Smooth muscle cell (in vitro differentiated cells): Measurements from ENCODE around the gene LNX1. TPM values are rescaled to one million over a fixed set of nuclear protein-coding genes. Genes with fewer than 3 reads are reported as not detected.

Experiments used
- DNase-seq: peaks from one replicate; lab custom pipeline; 2025; ENCODE audit not compliant: unreplicated experiment; lab: John Stamatoyannopoulos, UW
- H2AFZ ChIP-seq: fragments of 200-600 bp; sonication (generic); 2 replicates; pipeline ENCODE4 v1.6.0; 2016; ENCODE audit warnings: antibody characterized with exemption, low read depth, mild to moderate bottlenecking
- H3F3A ChIP-seq: fragments of 200-600 bp; sonication (generic); 2 replicates; pipeline ENCODE4 v1.6.0; 2017; ENCODE audit warnings: antibody characterized with exemption, low read depth
- H3K27ac ChIP-seq: fragments of 200-600 bp; sonication (generic); 2 replicates; pipeline ENCODE4 v1.5.1; 2016; ENCODE audit warnings: low read depth, mild to moderate bottlenecking
- H3K27me3 ChIP-seq: fragments of 200-600 bp; sonication (generic); 2 replicates; pipeline ENCODE4 v1.6.1; 2016; ENCODE audit warnings: low read depth, mild to moderate bottlenecking
- H3K36me3 ChIP-seq: fragments of 200-600 bp; sonication (generic); 2 replicates; pipeline ENCODE4 v1.5.1; 2016; ENCODE audit warnings: low read depth
- H3K4me1 ChIP-seq: fragments of 200-600 bp; sonication (generic); 2 replicates; pipeline ENCODE4 v1.5.1; 2016; ENCODE audit warnings: low read depth
- H3K4me2 ChIP-seq: fragments of 200-600 bp; sonication (generic); 2 replicates; pipeline ENCODE4 v1.6.0; 2016; ENCODE audit warnings: mild to moderate bottlenecking
- H3K4me3 ChIP-seq: fragments of 200-600 bp; sonication (generic); 2 replicates; pipeline ENCODE4 v1.5.1; 2016; ENCODE audit warnings: mild to moderate bottlenecking
- H3K79me2 ChIP-seq: fragments of 200-600 bp; sonication (generic); 2 replicates; pipeline ENCODE4 v1.6.0; 2016; ENCODE audit warnings: low read depth, mild to moderate bottlenecking
- H3K9ac ChIP-seq: fragments of 200-600 bp; sonication (generic); 2 replicates; pipeline ENCODE4 v1.6.0; 2016; ENCODE audit warnings: low read depth
- H3K9me3 ChIP-seq: fragments of 200-600 bp; sonication (generic); replicated peaks from 2 replicates; pipeline ENCODE4 v1.5.1; 2016; ENCODE audit warnings: low read depth
- H4K20me1 ChIP-seq: fragments of 200-600 bp; sonication (generic); 2 replicates; pipeline ENCODE4 v1.6.0; 2016; ENCODE audit warnings: low read depth
- WGBS: methylation state at CpG from one replicate; pipeline ENCODE4 v1.1.7; 2016; ENCODE audit warnings: low lambda C conversion rate; 5-methylcytosine and 5-hydroxymethylcytosine counted together
- polyA plus RNA-seq: library from polyadenylated mRNA; unstranded; fragments of >200 nt; fragmentation: Nextera tagmentation; extraction: Ambion mirVana; gene quantifications from 2 replicates; pipeline ENCODE4 v1.2.1, GENCODE V29; 2016
- total RNA-seq: library from RNA; depleted of rRNA; stranded (reverse); fragments of >200 nt; gene quantifications from 2 replicates; pipeline ENCODE4 v1.2.3, GENCODE V29; 2014
- TF ChIP-seq, protein P1 (sequence below): fragments of 200-600 bp; sonication (generic); IDR thresholded peaks from 2 replicates; pipeline ENCODE4 v1.5.1; 2017; ENCODE audit warnings: borderline replicate concordance, mild to moderate bottlenecking, antibody characterized with exemption; ENCODE audit not compliant: insufficient read depth, poor library complexity, severe bottlenecking

Gene LNX1
- total and polyA plus RNA-seq, 2 experiments from 2014 or later = 2.3 to 4.3 TPM

DNA sequence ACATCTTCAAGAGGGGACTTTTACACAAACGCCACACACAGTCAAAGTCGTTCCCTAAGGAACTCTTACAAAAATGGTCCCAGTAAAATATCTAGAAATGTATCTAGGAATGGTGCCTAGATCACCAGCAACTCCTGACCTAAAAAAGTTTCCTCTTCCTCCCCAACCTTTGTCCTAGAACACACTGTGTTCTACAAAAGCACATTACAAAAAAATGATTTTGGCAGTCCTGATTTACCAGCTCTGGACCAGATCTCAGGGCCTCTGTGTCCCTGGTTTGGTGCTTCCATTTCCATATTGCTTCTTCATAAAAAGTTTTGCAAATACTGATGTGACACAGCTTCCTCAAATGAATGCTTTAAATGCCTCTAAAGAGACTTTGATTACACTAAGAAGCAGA is 55.0 kb downstream of the LNX1 start:
- Histone ChIP-seq H3K27me3 (no peaks in the 10 kb centered on the region), H3K9me3 (no peaks in the 10 kb centered on the region), H3K79me2 (no peaks in the 10 kb centered on the region), H3K27ac (no peak overlapping the region), H3K9ac (no peak overlapping the region), H3F3A (no peaks in the 10 kb centered on the region), H3K4me2 (no peak overlapping the region), H3K36me3 (no peaks in the 10 kb centered on the region), H3K4me1 (peaks cover 3% of the 10 kb centered on the region), H2AFZ (no peak overlapping the region), H3K4me3 (no peak overlapping the region), H4K20me1 (no peaks in the 10 kb centered on the region)
- 86% methylated on average over 2 of the region's 2 CpGs for WGBS
- no peak for DNase-seq
- TF ChIP-seq, protein P1, sequence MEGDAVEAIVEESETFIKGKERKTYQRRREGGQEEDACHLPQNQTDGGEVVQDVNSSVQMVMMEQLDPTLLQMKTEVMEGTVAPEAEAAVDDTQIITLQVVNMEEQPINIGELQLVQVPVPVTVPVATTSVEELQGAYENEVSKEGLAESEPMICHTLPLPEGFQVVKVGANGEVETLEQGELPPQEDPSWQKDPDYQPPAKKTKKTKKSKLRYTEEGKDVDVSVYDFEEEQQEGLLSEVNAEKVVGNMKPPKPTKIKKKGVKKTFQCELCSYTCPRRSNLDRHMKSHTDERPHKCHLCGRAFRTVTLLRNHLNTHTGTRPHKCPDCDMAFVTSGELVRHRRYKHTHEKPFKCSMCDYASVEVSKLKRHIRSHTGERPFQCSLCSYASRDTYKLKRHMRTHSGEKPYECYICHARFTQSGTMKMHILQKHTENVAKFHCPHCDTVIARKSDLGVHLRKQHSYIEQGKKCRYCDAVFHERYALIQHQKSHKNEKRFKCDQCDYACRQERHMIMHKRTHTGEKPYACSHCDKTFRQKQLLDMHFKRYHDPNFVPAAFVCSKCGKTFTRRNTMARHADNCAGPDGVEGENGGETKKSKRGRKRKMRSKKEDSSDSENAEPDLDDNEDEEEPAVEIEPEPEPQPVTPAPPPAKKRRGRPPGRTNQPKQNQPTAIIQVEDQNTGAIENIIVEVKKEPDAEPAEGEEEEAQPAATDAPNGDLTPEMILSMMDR = no peak

DNA sequence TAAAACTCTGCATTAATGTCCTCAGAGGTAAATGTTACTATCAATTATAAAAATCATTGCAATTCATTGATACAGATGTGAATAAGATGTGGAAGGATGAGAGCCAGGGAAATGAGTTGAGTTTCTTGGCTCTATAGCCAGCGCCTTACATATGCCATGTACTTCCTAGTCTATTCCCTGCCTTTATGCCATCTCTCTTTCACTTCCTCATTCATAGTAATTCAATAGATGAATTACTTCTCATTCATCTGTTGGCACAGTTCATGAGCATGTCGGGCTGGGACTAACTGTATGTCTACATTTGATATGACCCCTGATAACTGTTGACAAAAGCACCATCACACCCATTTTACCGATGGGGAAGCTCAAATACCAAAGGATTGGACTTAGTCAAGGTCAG is 55.7 kb downstream of the LNX1 start:
- 94% methylated on average over 3 of the region's 3 CpGs for WGBS
- H3K9ac ChIP-seq = no peak overlapping the region
- H3F3A ChIP-seq = no peaks in the 10 kb centered on the region
- H3K36me3 ChIP-seq = no peaks in the 10 kb centered on the region
- DNase-seq = no peak
- H3K4me1 ChIP-seq = no peaks in the 10 kb centered on the region
- TF ChIP-seq, protein P1 = no peak
- no peak overlapping the region for H2AFZ ChIP-seq
- no peak overlapping the region for H3K4me2 ChIP-seq
- no peak overlapping the region for H3K4me3 ChIP-seq
- no peaks in the 10 kb centered on the region for H3K9me3 ChIP-seq
- H3K27me3 ChIP-seq = no peaks in the 10 kb centered on the region
- no peaks in the 10 kb centered on the region for H3K79me2 ChIP-seq
- no peaks in the 10 kb centered on the region for H4K20me1 ChIP-seq
- H3K27ac ChIP-seq = no peak overlapping the region

DNA sequence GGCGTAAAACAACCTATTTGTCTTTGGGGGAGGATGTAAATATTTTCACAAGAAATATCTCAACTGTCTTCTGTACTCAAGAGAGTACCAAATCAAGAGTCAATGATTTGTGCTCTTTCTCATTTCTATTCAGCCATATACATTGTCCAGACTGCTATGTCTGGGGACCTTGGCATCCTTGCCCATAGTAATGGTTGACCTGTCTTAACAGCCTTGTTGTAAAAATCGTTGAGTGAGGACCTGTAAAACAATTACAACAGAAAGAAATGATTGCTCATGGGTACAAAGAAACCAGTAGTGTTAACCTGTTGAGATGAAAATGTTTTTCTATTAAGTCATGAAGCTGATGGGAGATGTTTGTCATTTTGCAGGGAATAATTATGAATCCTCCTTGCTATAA is 56.6 kb downstream of the LNX1 start:
- TF ChIP-seq, protein P1 = no peak
- Histone ChIP-seq H3K4me1 (no peaks in the 10 kb centered on the region), H3K79me2 (no peaks in the 10 kb centered on the region), H2AFZ (no peak overlapping the region), H3F3A (no peaks in the 10 kb centered on the region), H3K27me3 (no peaks in the 10 kb centered on the region), H3K4me3 (no peak overlapping the region), H3K4me2 (no peak overlapping the region), H3K27ac (no peak overlapping the region), H3K9ac (no peak overlapping the region), H4K20me1 (no peaks in the 10 kb centered on the region), H3K36me3 (no peaks in the 10 kb centered on the region), H3K9me3 (no peaks in the 10 kb centered on the region)
- no peak for DNase-seq
- 90% methylated on average over 2 of the region's 2 CpGs for WGBS

DNA sequence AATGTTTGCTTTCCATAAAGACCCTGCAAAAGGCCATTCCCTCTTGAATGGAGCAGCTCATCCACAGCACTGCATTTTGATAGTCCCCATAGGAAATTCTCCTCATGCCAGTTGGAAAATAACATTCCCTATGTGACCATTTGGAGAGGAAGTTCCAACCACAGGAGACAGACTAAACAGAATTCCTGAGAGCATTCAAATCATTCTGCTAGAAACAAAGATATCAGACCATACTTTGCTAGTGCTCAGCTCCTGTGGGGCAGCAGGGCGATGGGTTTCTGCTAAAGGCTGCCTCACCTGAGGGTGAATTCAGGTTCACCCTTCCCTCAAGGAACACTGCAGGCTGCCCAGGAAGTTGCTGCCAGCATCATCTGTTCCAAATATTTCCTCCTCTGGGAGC is 58.8 kb downstream of the LNX1 start:
- no peaks in the 10 kb centered on the region for H3K27me3 ChIP-seq
- no peak overlapping the region for H2AFZ ChIP-seq
- no peaks in the 10 kb centered on the region for H3K79me2 ChIP-seq
- H3K4me1 ChIP-seq = peaks cover under 1% of the 10 kb centered on the region
- TF ChIP-seq, protein P1 = no peak
- no peaks in the 10 kb centered on the region for H4K20me1 ChIP-seq
- H3K9ac ChIP-seq = no peak overlapping the region
- H3K36me3 ChIP-seq = no peaks in the 10 kb centered on the region
- peak overlapping the region; percentile 50 for H3K27ac ChIP-seq
- H3K4me3 ChIP-seq = no peak overlapping the region
- H3F3A ChIP-seq = no peaks in the 10 kb centered on the region
- 83% methylated on average over 1 of the region's 1 CpG for WGBS
- DNase-seq = no peak
- no peaks in the 10 kb centered on the region for H3K9me3 ChIP-seq
- H3K4me2 ChIP-seq = peak overlapping the region; percentile 56
